DND-41 (cell line): Measurements from ENCODE around the gene SNX32.

Source experiments
- CTCF ChIP-seq: IDR thresholded peaks from 2 replicates; pipeline ENCODE4 v1.5.1; 2012; ENCODE audit warnings: borderline replicate concordance, low read length, moderate library complexity, mild to moderate bottlenecking; ENCODE audit not compliant: poor library complexity, severe bottlenecking; ENCODE audit errors: extremely low read depth
- EZH2 ChIP-seq: IDR thresholded peaks from 3 replicates; pipeline ENCODE4 v1.6.1; 2012; ENCODE audit warnings: borderline replicate concordance, low read depth, mild to moderate bottlenecking, moderate library complexity, low read length, inconsistent platforms; ENCODE audit not compliant: severe bottlenecking

GRCh38 chr11:65853246-65853979, 19.6 kb downstream of the SNX32 start:
- TF ChIP-seq CTCF (peak; percentile 30), EZH2 (no peak)
